HG03571 (cell line): Measurements from ENCODE around the gene C6orf136.

Experiments used
- ATAC-seq: cut with Tn5 transposase; IDR thresholded peaks from one replicate; pipeline ENCODE4 v1.9.1; 2021; ENCODE audit not compliant: unreplicated experiment

C6orf136 gene

DNA sequence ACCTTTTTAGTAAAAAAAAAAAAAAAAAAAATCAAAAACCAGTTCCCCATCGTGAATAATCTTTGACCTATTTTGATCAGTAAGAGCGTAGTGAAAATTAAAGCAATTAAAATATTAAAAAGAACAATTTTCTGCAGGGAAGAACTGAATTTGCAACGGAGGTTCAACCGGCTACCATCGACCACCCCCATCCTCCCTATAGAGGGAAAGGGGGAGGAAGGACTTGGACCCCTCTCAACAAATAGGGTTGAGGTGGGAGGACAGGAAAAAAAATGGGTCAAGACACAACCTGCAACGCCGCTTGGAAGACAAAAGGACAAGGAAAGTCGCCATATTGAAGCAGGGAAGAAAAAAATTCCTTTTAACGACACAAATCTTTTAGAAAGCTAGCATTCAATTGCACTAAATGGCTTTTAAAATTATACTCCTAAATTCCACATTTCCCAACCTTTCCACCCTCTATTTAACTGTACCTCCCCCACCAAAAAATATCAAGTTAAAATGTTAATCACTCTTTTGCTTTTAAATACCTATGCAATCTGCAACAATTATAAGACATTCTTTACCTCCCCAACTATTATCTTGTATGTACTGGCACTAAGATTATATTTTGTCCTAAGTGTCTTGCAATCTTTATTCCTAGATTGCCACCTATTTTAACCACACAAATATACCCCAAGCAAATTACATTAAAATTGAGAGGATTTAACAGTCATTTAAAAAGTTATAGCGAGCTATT lies 31.5 kb upstream of the C6orf136 start:
- ATAC-seq = no peak

- no peak for ATAC-seq
Observed at GRCh38 chr6:30615958-30616810, 30.7 kb upstream of the C6orf136 start.

DNA sequence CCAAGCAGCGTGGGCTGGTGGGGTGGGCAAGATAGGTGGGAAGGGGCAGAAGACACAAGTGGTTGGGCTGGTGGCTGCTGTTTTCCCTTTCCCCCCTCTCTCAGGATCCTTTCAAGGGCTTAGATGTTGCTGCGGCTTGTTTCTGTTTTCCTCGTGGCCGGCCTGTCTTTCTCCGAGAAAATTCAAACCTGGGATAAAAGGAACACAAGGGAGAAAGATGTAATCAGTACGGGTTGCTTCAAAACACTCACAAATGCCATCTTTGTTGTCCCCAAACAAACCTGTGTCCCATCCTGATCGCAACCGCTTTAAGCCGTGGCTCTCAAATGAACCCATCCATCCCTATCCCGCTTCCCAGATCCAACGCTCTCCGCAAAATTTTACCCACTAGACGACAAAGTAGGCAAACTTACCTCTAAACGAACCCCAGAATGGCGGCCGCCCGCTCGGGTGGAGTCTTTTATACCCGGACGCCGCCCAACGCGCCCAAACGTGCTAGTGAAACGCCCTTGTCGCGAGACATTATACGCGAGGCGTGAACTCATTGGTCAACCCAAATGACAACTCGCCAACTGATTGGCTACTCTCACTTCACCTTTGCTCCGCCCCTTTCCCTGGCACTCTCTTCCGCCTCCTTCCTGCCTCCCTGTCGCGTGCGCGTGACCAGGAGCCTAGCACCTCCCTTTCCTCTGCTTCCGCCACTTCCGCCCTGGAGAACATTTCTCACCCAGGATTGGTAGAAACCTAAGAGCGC lies 29.9 kb upstream of the C6orf136 start, which contains the start of gene PPP1R10:
TSS of gene PPP1R10 (minus strand) at position 433 of the 754 bp plus-strand sequence. CDS start 7,299 bp downstream, outside the sequence.
- peak; percentile 68 for ATAC-seq

GRCh38 chr6:30617565-30618269 lies 29.2 kb upstream of the C6orf136 start, which contains the start of gene MRPS18B:
Gene MRPS18B (plus strand): TSS chr6:30617840. CDS start chr6:30617866, 26 bp downstream.
- ATAC-seq = peak; percentile 63

DNA sequence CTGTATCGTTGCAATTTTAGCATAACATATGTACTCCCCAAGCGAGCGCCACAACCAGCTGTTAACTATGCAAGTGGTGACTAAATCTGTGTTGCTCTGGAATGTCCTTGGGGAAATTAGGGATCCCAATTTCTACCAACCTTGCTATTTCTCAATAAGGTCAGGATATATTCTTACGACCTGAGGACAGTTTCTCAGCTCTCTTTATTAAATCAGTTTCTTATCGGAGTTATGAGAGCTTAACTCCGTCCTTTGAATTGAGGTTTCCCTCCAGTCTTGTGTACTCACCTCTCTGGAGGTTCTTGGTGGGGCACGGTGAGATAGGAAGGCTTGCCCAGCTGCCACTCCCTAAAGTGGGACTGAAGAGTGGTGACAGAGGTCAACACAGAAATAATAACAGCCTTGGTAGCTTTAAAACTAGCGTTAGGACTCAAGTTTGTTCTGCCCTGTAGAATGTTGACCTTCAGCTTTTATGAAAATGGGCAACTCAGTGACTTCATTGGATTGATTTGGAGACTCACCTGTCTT lies 28.6 kb upstream of the C6orf136 start:
- ATAC-seq = no peak

DNA sequence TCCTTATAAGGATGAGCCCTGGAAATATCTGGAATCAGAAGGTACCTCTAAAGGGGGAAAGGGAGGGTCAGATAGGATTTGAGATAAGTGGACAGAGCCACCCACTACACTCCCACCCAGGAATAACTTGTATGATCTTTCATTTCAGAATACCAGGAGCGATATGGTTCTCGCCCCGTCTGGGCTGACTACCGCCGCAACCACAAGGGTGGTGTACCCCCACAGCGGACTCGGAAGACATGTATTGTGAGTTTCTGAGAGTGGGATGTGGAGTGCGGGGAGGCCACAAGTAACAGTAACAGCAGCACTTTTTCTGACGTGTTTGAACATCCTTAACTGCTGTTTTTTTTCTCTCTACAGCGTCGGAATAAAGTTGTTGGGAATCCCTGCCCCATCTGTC lies 27.4 kb upstream of the C6orf136 start:
- ATAC-seq = no peak

DNA sequence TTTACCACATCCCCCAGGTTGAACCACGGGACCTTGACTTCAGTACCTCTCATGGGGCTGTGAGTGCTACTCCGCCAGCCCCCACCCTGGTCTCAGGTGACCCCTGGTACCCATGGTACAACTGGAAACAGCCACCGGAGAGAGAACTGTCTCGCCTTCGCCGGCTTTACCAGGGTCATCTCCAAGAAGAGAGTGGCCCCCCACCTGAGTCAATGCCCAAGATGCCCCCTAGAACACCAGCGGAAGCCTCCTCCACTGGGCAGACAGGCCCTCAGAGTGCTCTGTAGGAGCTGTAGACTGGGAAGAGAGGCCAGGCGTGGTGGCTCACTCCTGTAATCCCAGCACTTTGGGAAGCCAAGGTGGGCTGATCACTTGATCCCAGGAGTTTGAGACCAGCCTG lies 21.4 kb upstream of the C6orf136 start:
- ATAC-seq = no peak

- peak; percentile 86 for ATAC-seq
Observed at GRCh38 chr6:30626484-30627366, 20.2 kb upstream of the C6orf136 start, which contains the start of gene ATAT1. Gene ATAT1 (plus strand): TSS chr6:30626874.

GRCh38 chr6:30635834-30636233 lies 11.1 kb upstream of the C6orf136 start:
- no peak for ATAC-seq

GRCh38 chr6:30640481-30640880 lies 6.5 kb upstream of the C6orf136 start:
- no peak for ATAC-seq

- ATAC-seq = no peak
Observed at GRCh38 chr6:30641048-30641447, 5.9 kb upstream of the C6orf136 start.

DNA sequence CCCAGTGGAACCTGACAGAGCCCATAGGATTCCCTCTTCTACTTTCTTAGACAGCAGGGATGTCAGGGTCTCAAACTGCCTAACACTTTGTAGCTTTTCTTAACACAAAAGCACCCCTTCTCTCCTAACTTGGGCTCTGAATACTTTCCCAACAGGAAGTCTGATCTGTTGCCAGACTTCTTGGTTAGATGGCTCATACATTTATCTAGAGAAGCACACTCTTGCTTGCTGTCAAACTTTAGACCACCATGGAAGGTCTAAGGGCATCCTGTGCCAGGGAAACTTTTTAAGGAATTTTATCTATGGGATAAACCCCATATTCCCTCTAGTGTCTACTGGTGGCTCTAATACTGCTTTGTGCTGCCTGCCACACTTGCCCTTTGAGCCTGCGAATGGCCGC lies 3.3 kb upstream of the C6orf136 start:
- ATAC-seq = no peak

DNA sequence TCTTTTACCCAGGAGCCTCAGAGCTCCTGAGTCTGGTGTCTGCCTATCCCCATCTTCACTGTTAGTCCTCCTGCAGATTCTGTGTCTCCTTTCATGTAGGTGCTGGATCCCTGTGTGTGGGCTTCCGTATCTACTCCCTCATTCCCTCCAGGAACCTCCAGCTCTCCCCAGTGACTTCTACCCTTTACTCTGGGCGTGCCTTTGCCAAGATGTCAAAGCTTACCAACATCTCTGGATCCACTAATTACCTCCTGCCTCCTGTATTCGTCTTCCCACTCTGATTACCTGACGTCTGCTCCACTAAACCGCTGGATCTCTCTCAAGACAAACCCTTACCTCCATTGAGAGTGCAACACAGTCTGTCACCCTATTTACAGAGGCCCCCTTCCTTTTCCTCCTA lies 2.2 kb upstream of the C6orf136 start:
- ATAC-seq = no peak

- no peak for ATAC-seq
Observed at GRCh38 chr6:30645989-30646388, 944 bp upstream of the C6orf136 start.

- peak; percentile 60 for ATAC-seq
Observed at GRCh38 chr6:30647242-30648116, 546 bp downstream of the C6orf136 start.

DNA sequence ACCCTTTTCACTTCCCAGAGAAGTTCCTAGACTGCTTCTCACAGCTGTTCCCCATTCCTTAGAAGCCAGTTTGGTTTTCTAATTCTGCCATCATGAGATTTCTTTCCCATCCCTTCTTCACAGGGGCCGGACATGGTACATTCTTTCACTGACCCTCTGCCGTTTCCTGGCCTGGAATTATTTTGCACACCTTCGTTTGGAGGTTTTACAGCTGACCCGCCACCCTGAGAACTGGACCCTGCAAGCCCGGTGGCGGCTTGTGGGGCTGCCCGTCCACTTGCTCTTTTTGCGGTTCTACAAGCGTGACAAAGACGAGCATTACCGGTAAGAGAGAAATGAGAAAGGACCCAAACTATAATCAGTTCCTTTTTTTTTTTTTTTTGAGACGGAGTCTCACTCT lies 4.2 kb downstream of the C6orf136 start:
- no peak for ATAC-seq

DNA sequence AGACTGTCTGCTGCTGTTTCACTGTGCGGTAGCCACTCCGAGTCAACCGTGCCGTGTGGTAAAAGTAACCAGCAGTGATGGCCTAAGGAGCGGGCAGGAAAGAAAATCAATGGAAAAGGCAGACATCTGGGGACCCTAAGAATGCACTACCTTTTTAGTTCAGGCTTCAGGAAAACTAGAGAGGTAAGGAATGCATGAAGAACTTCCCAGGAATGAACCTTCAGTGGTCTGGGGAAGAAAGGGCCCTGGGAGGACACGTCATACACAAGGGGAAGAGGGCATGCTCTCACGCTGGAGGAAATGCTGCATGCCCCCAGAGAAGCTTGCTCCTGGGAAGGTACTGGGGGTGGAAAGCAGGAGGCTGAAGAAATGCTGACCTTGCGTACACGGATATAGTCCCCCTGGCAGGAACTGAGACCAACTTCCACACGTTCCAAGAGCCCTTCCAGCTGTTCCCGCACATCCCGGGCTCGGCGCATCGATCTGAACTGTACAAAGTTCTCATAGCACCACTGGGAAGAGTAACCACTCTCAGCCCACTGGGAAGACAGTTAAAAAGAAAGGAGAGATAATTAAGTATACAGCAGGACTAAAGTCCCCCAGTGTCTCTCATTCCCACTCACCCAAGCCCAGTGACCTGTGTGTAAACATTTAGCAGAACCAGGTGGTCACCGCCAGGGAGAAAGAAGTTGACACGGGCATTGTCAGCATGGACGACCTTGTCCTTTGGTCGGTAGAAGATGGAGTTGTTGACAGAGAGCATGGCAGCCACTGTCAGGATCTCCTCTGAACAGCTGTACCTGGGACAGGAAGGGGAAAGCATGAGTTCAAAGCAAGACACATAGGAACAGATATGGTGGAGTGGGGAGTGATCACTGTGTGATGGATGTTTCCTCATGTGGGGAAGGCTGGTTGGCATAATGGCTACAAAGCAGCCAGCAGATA lies 8.1 kb downstream of the C6orf136 start:
- ATAC-seq = no peak
